ENCODE measurements around the gene SRM. TPM values are rescaled to one million over a fixed set of nuclear protein-coding genes. Genes with fewer than 3 reads are reported as not detected.
"Not testable (repeated sequence)": the region's sequence is repeated elsewhere in the genome, so short reads cannot be mapped to it uniquely, and the experiment has no call there.

Gene SRM
- total and polyA plus RNA-seq, 8 donors, result 35.2 to 123 (median 55.1) TPM

DNA sequence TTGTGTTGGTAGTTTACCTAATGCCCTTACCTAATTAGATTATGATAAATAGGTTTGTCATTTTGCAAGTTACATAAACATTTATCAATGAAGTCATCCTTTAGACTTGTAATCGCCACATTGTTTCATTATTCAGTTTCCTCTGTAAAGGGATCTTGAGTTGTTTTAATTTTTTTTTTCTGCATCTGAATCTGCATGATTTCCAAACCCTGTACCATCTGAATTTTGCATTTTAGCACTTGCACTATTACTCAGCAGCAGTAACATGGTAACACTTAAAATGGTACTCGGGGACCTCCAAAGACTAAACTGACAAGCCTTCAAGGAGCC is 35.0 kb downstream of the SRM start:
- peaks cover 3 to 97% of the 10 kb centered on the region in 2 donors for H3K36me3 ChIP-seq
- no peaks in the 10 kb centered on the region for H3K27me3 ChIP-seq
- DNase-seq (no peak), ATAC-seq (no peak)
- intact Hi-C loops (cut with DNase I), result no loop called here
- H3K4me3 ChIP-seq, result no peak overlapping the region
- TF ChIP-seq, protein P1, sequence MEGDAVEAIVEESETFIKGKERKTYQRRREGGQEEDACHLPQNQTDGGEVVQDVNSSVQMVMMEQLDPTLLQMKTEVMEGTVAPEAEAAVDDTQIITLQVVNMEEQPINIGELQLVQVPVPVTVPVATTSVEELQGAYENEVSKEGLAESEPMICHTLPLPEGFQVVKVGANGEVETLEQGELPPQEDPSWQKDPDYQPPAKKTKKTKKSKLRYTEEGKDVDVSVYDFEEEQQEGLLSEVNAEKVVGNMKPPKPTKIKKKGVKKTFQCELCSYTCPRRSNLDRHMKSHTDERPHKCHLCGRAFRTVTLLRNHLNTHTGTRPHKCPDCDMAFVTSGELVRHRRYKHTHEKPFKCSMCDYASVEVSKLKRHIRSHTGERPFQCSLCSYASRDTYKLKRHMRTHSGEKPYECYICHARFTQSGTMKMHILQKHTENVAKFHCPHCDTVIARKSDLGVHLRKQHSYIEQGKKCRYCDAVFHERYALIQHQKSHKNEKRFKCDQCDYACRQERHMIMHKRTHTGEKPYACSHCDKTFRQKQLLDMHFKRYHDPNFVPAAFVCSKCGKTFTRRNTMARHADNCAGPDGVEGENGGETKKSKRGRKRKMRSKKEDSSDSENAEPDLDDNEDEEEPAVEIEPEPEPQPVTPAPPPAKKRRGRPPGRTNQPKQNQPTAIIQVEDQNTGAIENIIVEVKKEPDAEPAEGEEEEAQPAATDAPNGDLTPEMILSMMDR (IDR thresholded peaks at IDR 0.05), result no peak
- H3K4me1 ChIP-seq, result no peaks in the 10 kb centered on the region
- H3K9me3 ChIP-seq, result no peaks in the 10 kb centered on the region
- no peak overlapping the region for H3K27ac ChIP-seq

DNA sequence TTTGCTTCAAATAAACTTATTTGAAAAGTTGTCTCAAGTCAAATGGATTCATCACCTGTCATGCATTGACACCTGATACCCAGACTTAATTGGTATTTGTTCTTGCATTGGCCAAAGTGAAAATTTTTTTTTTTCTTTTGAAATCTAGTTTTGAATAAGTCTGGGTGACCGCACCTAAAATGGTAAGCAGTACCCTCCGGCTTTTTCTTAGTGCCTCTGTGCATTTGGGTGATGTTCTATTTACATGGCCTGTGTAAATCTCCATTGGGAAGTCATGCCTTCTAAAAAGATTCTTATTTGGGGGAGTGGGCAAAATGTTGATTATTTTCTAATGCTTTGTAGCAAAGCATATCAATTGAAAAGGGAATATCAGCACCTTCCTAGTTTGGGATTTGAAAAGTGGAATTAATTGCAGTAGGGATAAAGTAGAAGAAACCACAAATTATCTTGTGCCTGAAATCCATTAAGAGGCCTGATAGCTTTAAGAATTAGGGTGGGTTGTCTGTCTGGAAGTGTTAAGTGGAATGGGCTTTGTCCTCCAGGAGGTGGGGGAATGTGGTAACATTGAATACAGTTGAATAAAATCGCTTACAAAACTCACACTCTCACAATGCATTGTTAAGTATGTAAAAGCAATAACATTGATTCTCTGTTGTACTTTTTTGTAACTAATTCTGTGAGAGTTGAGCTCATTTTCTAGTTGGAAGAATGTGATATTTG is 35.5 kb downstream of the SRM start:
- TF ChIP-seq, protein P1 (IDR thresholded peaks at IDR 0.05), result no peak
- H3K36me3 ChIP-seq, result peaks cover 3 to 97% of the 10 kb centered on the region in 2 donors
- H3K27me3 ChIP-seq, result no peaks in the 10 kb centered on the region
- no peak overlapping the region for H3K27ac ChIP-seq
- no peak overlapping the region for H3K4me3 ChIP-seq
- ATAC-seq (no peak), DNase-seq (no peak)
- no peaks in the 10 kb centered on the region for H3K4me1 ChIP-seq
- intact Hi-C loops (cut with DNase I), result no loop called here
- no peaks in the 10 kb centered on the region for H3K9me3 ChIP-seq

DNA sequence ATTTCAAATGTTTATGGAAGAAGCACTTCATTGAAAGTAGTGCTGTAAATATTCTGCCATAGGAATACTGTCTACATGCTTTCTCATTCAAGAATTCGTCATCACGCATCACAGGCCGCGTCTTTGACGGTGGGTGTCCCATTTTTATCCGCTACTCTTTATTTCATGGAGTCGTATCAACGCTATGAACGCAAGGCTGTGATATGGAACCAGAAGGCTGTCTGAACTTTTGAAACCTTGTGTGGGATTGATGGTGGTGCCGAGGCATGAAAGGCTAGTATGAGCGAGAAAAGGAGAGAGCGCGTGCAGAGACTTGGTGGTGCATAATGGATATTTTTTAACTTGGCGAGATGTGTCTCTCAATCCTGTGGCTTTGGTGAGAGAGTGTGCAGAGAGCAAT is 36.6 kb downstream of the SRM start:
- intact Hi-C loops (cut with DNase I), result no loop called here
- no peak overlapping the region for H3K27ac ChIP-seq
- H3K27me3 ChIP-seq, result no peaks in the 10 kb centered on the region
- no peak for ATAC-seq
- H3K4me3 ChIP-seq, result no peak overlapping the region
- DNase-seq, result no peak
- H3K36me3 ChIP-seq, result peaks cover 6 to 100% of the 10 kb centered on the region in 2 donors
- TF ChIP-seq, protein P1 (IDR thresholded peaks at IDR 0.05), result no peak
- no peaks in the 10 kb centered on the region for H3K4me1 ChIP-seq
- H3K9me3 ChIP-seq, result no peaks in the 10 kb centered on the region

DNA sequence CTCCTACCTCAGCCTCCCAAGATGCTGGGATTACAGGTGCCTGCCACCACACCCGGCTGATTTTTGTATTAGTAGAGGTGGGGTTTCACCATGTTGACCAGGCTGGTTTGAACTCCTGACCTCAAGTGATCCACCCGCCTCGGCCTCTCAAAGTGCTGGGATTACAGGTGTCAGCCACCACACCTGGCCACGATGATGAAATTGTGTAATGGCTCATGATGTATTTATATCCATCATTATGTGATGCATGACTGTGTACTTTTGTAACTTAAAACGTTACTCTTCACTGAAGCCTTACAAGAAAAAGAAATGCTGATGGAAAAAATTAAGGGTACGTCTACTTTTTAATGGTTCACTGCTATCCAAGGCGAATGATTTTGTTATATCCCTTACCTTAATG is 39.8 kb downstream of the SRM start:
- Histone ChIP-seq H3K27me3 (no peaks in the 10 kb centered on the region), H3K9me3 (no peaks in the 10 kb centered on the region), H3K36me3 (peaks cover 6 to 100% of the 10 kb centered on the region in 2 donors), H3K27ac (no peak overlapping the region), H3K4me1 (peaks cover 0 to 15% of the 10 kb centered on the region in 2 donors), H3K4me3 (no peak overlapping the region)
- DNase-seq, result no peak
- no peak for ATAC-seq
- TF ChIP-seq, protein P1 (IDR thresholded peaks at IDR 0.05), result no peak
- intact Hi-C loops (cut with DNase I), result no loop called here

DNA sequence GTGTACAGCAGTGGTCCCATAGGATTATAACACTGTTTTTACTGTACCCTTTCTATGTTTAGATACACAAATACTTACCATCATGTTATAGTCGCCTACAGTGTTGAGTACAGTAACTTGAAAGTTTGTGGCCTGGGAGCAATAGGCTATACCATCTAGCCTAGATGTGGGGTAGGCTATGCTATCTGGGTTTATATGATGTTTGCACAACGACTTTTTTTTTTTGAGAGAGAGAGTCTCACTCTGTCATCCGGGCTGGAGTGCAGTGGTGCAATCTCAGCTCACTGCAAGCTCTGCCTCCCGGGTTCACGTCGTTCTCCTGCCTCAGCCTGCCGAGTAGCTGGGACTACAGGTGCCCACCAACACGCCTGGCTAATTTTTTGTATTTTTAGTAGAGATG is 40.5 kb downstream of the SRM start:
- H3K27me3 ChIP-seq; ATAC-seq; intact Hi-C loops (cut with DNase I); DNase-seq; H3K27ac ChIP-seq; H3K4me3 ChIP-seq; H3K9me3 ChIP-seq: not testable (repeated sequence)
- H3K36me3 ChIP-seq, result peaks cover 6 to 100% of the 10 kb centered on the region in 2 donors
- H3K4me1 ChIP-seq, result peaks cover 0 to 22% of the 10 kb centered on the region in 2 donors

DNA sequence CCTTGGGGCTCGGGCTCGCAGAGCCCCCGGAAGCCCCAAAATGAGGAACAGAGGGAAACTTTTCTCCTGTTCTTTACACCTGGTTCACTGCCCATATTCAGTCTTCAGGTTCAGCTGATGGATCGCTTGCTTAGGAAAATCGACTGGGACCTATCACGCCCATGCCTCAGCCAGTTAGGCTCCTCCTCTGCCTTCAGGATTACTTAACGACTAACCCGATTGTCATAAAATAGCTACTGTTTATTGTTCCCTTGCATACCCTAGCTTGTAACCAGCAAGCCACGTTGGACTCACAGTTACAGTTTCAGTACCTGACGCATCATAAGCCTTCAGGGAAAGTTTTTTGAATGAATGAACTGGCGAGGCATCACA is 46.7 kb downstream of the SRM start:
- Histone ChIP-seq H3K27ac (peak overlapping the region in 1 of 2 donors; percentile 93), H3K4me1 (peaks cover 12 to 43% of the 10 kb centered on the region in 2 donors), H3K36me3 (peaks cover 0 to 48% of the 10 kb centered on the region in 2 donors), H3K27me3 (no peaks in the 10 kb centered on the region), H3K9me3 (no peaks in the 10 kb centered on the region), H3K4me3 (peak overlapping the region; percentile 94)
- TF ChIP-seq, protein P1 (IDR thresholded peaks at IDR 0.05), result no peak
- DNase-seq (peak in 1 of 4 donors; percentile 4), ATAC-seq (no peak)
- intact Hi-C loops (cut with DNase I), result no loop called here

Data from left lung (tissue), 10 donors.